Activated CD8-positive, alpha-beta memory T cell treated with anti-CD3 and anti-CD28 coated beads, Interleukin-2, amount 50 U/mL, for 1 hour (primary cell): Measurements from ENCODE around the gene TP53BP2.
"Not testable (repeated sequence)": the region's sequence is repeated elsewhere in the genome, so short reads cannot be mapped to it uniquely, and the experiment has no call there.

ENCODE experiments used
- DNase-seq: peaks from one replicate; pipeline ENCODE4 v3.0.0-alpha.2; 2020; ENCODE audit errors: extremely low read depth

The TP53BP2 gene

GRCh38 chr1:223845810-223846682, at the start of gene TP53BP2:
TP53BP2 (minus strand) TSS chr1:223845947; CDS start chr1:223845680, 267 bp downstream.
- peak; percentile 53 for DNase-seq

GRCh38 chr1:223890494-223890893, 44.7 kb upstream of the TP53BP2 start:
- not testable (repeated sequence) for DNase-seq

- DNase-seq = not testable (repeated sequence)
These were observed 43.6 kb upstream of the TP53BP2 start for GRCh38 chr1:223889319-223889718.

- DNase-seq = no peak
These were observed 42.1 kb upstream of the TP53BP2 start for GRCh38 chr1:223887747-223888418.

GRCh38 chr1:223886516-223886921, 40.8 kb upstream of the TP53BP2 start:
- no peak for DNase-seq

- no peak for DNase-seq
These were observed 39.9 kb upstream of the TP53BP2 start for GRCh38 chr1:223885614-223886013.

GRCh38 chr1:223878598-223879325, 33.0 kb upstream of the TP53BP2 start:
- no peak for DNase-seq

- no peak for DNase-seq
These were observed 32.1 kb upstream of the TP53BP2 start for GRCh38 chr1:223877804-223878203.

GRCh38 chr1:223876590-223876989, 30.8 kb upstream of the TP53BP2 start:
- no peak for DNase-seq

GRCh38 chr1:223873044-223873443, 27.3 kb upstream of the TP53BP2 start:
- DNase-seq = no peak

- no peak for DNase-seq
These were observed 26.7 kb upstream of the TP53BP2 start for GRCh38 chr1:223872308-223872901.

GRCh38 chr1:223870617-223871574, 25.1 kb upstream of the TP53BP2 start:
- no peak for DNase-seq

- DNase-seq = not testable (repeated sequence)
These were observed 19.0 kb upstream of the TP53BP2 start for GRCh38 chr1:223864599-223865368.

GRCh38 chr1:223864084-223864483, 18.3 kb upstream of the TP53BP2 start:
- DNase-seq = no peak

- DNase-seq = no peak
These were observed 16.2 kb upstream of the TP53BP2 start for GRCh38 chr1:223861904-223862303.

GRCh38 chr1:223860051-223860622, 14.4 kb upstream of the TP53BP2 start:
- no peak for DNase-seq

- DNase-seq = no peak
These were observed 13.3 kb upstream of the TP53BP2 start for GRCh38 chr1:223859058-223859457.

GRCh38 chr1:223856386-223856785, 10.6 kb upstream of the TP53BP2 start:
- no peak for DNase-seq

- DNase-seq = no peak
These were observed 8.0 kb upstream of the TP53BP2 start for GRCh38 chr1:223853748-223854147.

- no peak for DNase-seq
These were observed 7.5 kb upstream of the TP53BP2 start for GRCh38 chr1:223853275-223853674.
